ENCODE measurements around the gene RUBCNL.

The RUBCNL gene

GRCh38 chr13:46340011-46340410, 47.0 kb downstream of the RUBCNL start:
- no peak for DNase-seq

DNA sequence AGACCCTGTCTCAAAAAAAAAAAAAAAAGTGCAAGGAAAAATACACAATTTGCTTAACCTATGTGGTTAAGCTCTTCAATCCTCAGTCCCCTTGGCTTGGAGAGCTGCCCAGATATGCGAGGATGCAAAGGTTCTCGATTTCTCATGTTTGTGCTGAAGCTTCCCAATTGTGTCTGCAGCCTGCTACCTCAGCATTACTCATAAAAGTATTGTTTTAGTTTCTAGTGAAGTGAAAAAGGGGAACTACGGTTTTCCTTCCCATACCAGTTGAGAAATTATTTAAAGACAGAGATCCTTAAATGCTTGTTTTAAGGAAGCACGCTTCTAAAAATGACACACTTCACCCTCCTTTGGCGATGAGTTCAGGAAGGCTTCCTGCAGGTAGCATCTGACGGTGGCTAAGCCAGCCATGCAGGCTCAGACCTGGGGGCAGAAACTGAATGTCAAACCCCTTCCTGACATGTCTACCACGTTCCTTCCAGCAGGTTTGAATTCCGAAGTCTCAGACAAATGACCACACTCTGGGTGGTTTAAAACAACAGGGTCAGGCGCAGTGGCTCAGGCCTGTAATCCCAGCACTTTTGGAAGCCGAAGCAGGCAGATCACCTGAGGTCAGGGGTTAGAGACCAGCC, 47.9 kb downstream of the RUBCNL start:
- no peak for DNase-seq

DNA sequence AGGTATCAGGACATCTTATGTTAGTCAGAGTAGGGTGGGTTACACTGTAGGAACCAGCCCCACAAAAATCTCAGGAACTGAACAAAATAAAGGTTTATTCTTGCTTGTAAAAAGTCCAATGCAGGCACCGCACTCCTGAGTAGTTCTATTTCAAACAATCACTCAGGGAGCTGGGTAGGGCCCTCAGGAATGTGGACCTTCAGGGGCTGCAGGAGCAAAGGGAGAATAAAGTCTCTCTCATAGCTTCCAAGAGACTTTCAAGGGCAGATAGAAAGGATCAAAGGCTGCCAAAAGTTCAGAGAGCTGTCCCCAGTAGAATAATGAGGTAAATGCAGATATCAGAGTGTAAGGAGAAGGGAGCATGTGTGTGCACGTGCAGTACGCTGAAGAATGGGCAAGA, 49.4 kb downstream of the RUBCNL start:
- DNase-seq, result no peak

DNA sequence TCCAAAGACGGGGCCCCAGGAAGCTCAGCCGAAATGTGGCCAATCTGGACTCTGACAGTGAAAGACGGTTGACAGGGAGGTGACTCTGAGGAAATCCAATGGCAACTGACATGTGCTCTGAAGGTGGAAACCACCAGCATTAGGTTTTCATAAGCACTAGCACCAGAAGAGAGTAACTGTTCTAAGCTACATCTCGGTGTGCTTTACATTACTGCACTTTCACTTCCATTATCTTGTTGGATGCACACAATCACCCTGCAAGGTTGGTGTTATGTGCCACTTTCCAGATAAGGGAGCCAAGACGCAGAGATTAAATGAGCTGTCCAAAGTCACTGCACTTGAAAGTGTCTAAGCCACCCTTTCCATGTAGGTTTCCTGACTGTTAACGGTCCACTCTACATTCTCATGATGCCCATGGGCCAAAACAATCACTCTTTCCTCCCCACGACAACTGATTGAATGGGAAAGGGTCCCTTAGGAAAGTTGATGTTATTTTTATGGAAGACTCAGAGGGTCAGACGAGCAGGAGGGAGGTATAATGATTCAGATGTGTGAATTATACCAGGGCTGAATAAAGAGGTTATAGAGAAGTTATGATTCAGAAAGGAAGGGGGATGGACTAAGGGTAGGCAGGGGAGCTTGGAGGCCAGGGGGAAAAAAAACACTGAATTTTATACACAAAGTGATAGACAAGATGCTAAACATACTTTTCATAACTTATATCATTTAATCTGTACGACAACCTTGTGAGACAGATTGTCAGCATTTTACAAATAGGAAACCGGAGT, 52.8 kb downstream of the RUBCNL start:
- DNase-seq, result no peak

DNA sequence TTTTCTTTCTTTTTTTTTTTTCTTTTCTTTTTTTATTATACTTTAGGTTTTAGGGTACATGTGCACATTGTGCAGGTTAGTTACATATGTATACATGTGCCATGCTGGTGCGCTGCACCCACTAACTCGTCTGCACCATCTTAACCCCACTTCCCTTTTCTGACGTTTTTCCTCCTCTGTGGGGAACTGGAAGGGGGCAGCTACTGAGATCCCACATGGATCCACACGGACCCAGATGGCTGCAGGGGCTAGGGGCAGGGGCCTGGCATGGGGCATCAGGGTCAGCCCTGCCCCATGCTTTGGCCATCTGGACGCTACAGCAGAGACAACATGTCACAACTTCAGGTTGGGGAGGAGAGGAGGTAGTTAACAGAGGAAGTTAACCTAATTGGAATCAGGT, 54.3 kb downstream of the RUBCNL start:
- no peak for DNase-seq

- DNase-seq, result no peak
These were observed 57.4 kb downstream of the RUBCNL start for GRCh38 chr13:46329624-46330023.

GRCh38 chr13:46327246-46327645, 59.8 kb downstream of the RUBCNL start:
- DNase-seq, result no peak

GRCh38 chr13:46324976-46325375, 62.1 kb downstream of the RUBCNL start:
- no peak for DNase-seq

DNA sequence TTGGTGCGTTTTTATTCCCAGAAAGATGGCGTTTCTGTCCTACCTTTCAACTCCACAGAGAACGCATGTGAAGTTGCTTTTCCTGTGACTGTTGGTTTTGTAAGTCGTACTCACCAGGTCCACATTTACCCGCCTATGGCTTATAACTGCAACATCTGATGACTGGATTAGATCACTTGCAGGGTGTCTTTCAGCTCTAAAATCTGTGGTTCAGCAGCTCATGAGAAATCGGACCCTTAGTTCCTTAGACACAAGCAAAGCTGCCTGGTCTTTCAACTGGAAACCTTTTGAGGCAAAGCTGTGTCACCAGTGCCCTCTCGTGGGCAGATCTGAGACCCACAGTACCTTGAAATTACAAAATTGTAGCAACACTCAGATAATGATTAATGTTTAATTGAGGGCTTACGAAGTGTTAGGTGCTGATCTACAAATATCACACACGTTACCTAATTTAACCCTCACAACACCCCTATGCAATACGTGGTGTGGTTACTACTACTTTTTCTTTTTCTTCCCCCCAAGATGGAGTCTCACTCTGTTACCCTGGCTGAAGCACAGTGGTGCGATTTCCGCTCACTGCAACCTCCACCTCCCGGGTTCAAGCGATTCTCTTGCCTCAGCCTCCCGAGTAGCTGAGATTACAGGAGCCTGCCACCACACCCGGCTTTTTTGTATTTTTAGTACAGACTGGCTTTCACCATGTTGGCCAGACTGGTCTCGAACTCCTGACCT, 65.4 kb downstream of the RUBCNL start:
- DNase-seq, result peak; percentile 40

DNA sequence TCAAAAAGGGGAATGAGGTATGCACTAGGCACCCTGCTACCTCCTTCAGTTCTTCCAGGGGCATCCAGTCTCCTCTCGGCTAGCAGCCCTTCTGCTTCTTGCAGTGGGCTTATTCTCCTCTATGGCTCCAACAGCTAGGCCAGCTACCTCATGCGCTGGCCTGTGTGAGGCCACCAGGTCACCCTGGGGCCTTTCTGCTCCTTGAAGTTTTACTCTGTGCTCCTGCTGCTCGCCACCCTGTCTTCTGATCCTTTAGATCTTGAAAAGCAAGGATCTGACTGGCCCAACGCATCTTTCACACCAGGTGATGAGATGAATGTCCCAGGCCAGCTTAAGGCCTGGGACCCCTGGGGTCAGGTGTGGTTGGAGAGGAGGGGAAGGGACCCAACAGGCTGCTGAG, 66.2 kb downstream of the RUBCNL start:
- no peak for DNase-seq

DNA sequence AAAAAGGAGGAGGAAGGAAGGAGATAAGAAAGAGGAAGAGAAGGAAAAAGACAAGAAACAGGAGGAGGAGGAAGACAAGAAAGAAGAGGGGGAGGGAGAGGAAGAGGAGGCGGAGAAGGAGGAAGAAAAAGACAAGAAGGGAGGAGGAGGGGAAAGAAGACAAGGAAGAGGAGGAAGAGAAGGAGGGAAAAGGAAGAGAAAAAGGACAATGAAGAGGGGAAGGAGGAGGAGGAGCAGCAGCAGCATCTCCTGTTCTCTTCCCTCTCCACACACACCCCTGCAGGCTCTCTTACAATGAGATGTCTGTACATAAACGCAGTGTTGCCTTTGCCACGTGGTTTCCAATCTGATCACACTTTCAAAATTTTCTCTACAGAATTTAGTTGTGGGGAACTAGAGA, 66.6 kb downstream of the RUBCNL start:
- no peak for DNase-seq

- DNase-seq, result no peak
These were observed 68.1 kb downstream of the RUBCNL start for GRCh38 chr13:46318986-46319385.

GRCh38 chr13:46317120-46317519, 69.9 kb downstream of the RUBCNL start:
- DNase-seq, result no peak

DNA sequence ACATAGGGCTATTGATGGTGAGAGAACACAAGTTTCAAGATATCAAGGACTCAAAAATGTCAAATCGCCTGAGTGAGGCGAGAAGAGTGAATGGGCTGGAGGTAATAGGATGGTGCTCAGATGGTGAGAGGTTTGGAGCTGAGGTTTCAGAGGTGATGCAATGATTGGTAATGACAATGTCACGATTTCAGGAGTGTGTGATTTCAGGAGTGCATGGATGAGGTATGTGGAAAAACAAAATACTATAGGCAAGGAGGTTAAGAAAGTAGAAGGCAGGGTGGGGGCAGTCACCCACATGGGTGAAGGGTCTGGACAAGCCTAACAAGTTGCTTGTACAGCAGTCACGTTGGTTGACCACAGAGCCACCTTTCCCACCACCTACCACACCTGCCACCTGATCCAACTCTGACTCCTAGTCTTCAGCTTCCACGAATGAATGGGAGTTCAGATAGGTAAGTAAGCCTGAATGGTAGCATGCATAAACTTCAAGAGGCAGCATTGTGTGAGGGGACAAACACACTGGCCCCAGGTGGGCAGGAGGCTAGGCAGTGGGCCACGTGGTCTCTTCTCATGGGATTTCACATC, 71.5 kb downstream of the RUBCNL start:
- DNase-seq, result no peak

GRCh38 chr13:46315036-46315435, 72.0 kb downstream of the RUBCNL start:
- DNase-seq, result no peak

- DNase-seq, result no peak
These were observed 72.5 kb downstream of the RUBCNL start for GRCh38 chr13:46314587-46314986.

DNA sequence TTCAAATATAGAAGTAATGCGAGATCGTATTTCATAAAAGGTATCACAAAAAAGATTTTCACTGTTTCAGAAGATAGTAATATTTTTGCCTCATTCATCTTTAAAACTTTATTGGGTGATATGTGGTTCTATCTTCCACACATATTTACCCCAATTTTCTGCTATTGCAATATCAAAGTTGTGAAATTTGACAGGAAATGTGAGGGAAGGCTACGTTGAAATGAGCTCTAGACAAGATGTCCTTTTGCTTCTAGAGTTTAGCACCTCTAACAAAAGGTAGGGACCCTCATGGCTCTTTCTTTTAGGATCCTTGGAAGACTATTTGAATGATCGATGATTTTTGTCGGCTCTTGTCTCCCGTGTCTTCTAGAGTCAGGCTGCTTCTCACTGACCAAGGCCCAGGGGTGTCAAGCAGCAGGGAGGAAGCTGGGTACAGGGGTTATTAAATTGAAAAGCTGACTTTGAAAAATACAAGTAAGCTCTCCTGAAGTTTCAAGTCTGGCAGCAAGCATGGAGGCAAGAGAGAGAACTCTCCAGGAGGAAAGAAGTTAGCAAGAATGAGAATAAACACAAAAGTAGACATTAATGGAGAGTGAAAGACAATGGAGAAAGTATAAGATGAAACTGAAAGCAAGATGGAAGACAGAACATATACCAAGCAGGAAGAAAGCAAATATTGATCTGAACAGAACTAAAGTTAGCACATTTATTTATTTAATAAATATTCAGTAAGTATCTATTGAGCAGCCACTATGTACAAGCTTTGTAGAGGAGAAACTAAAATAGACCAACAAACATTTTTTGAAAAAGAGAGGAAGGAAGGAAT, 73.4 kb downstream of the RUBCNL start:
- no peak for DNase-seq

GRCh38 chr13:46313024-46313423, 74.0 kb downstream of the RUBCNL start:
- no peak for DNase-seq

DNA sequence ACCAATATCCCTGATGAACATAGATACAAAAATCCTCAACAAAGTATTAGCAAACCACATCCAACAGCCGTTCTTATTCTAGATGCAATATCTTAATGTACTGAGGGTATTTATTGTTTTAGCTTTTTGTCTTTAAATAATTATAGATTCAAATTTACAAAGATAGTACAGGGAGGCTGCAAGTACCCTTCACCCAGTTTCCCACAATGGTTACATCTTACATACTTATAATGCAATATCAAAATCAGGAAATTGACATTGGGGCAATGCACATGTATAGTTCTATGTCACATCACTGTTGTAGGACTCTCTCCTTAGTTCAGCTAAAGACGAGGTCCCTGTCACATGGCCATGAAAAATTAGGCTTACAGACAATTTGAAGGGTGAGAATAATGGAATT, 75.8 kb downstream of the RUBCNL start:
- no peak for DNase-seq

DNA sequence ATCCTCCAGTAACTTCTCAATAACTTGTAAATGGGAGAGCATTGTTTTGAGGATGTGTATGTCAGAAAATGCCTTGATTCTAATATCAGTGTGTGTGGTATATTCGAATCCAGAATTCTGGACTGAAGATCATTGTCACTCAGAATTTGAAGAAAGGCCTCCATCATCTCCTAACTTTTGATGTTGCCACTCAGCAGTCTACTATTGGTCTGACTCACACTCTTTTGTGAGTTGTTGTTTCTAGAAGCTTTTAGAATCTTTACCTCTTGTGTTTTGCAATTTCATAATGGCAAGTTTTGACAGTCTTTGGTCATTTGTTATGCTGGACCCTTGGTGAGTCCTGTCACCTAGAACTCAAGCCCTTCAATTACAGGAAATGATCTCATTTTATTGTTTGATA, 77.0 kb downstream of the RUBCNL start:
- no peak for DNase-seq

- DNase-seq, result no peak
These were observed 79.5 kb downstream of the RUBCNL start for GRCh38 chr13:46307554-46307953.

DNA sequence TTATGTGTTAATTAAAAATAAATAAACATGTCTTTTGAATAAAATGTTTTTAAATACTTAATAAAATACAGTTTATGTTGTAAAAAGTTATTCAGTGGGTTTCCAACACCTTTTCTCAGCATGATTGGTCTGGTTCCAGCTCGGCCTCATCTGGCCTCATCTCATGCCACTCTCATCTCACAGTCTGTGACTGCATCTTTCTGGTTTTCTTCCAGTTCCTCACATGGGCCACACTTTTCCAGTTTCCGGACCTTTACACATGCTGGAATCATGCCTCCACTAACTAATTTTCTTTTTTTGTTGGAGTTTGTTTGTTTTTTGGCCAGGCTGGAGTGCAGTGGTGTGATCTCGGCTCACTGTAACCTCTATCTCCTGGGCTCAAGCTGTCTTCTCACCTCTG, 82.5 kb downstream of the RUBCNL start:
- no peak for DNase-seq
